H1 (cell line): ENCODE results near the gene SNRNP200.

ENCODE experiments used
- CEBPB ChIP-seq: IDR thresholded peaks from 2 replicates; pipeline ENCODE4 v1.6.1; 2012; ENCODE audit warnings: low read depth, low read length
- CTCF ChIP-seq, 3 experiments: IDR thresholded peaks; 1 replicate in 2 of 3; 2 replicates in 1 of 3; pipeline versions ENCODE4 v1.5.1 to v1.6.1; 2011; ENCODE audit warnings: low read length in 3 of 3, mild to moderate bottlenecking in 3 of 3, inconsistent platforms in 2 of 3, low read depth in 1 of 3, moderate library complexity in 1 of 3; ENCODE audit not compliant: insufficient read depth in 1 of 3; ENCODE audit errors: control extremely low read depth in 1 of 3
- EP300 ChIP-seq, 2 experiments: IDR thresholded peaks; 1 replicate in 1 of 2; 2 replicates in 1 of 2; pipeline ENCODE4 v1.6.1; 2011 to 2012; ENCODE audit warnings: low read depth in 2 of 2, low read length in 2 of 2, mild to moderate bottlenecking in 2 of 2, borderline replicate concordance in 1 of 2, inconsistent platforms in 1 of 2, moderate library complexity in 1 of 2
- HDAC6 ChIP-seq: IDR thresholded peaks from one replicate; pipeline ENCODE4 v1.7.1; 2012; ENCODE audit warnings: low read depth, mild to moderate bottlenecking, inconsistent platforms, low read length, moderate library complexity
- MAX ChIP-seq: IDR thresholded peaks from 2 replicates; pipeline ENCODE4 v1.6.1; 2012; ENCODE audit warnings: inconsistent platforms
- NRF1 ChIP-seq: IDR thresholded peaks from 2 replicates; pipeline ENCODE4 v1.6.1; 2011; ENCODE audit warnings: mild to moderate bottlenecking, low read depth, low read length, improper control_type of control experiment
- POLR2A ChIP-seq, 2 experiments: IDR thresholded peaks; 1 replicate in 1 of 2; 2 replicates in 1 of 2; pipeline ENCODE4 v1.6.1; 2011; ENCODE audit warnings: low read depth in 2 of 2, low read length in 2 of 2, mild to moderate bottlenecking in 2 of 2; ENCODE audit errors: control extremely low read depth in 1 of 2
- POLR2AphosphoS5 ChIP-seq: IDR thresholded peaks from 2 replicates; pipeline ENCODE4 v1.6.1; 2011; ENCODE audit warnings: low read depth, low read length
- TAF1 ChIP-seq: IDR thresholded peaks from 2 replicates; pipeline ENCODE4 v1.6.1; 2011; ENCODE audit warnings: mild to moderate bottlenecking, low read depth, low read length

- no peak for TF ChIP-seq POLR2A (IDR thresholded peaks at IDR 0.05; ENCODE audit: control extremely low read depth in 1 of 2, low read depth in 2 of 2, low read length in 2 of 2)
- no peak for TF ChIP-seq TAF1
- TF ChIP-seq MAX = no peak
- TF ChIP-seq EP300 (IDR thresholded peaks at IDR 0.05; ENCODE audit: borderline replicate concordance in 1 of 2, low read depth in 2 of 2, low read length in 2 of 2) = no peak
- no peak for TF ChIP-seq HDAC6
- no peak for TF ChIP-seq CTCF (IDR thresholded peaks at IDR 0.05; ENCODE audit: control extremely low read depth in 1 of 3, insufficient read depth in 1 of 3, low read depth in 1 of 3, low read length in 3 of 3)
- TF ChIP-seq POLR2AphosphoS5 = no peak
- TF ChIP-seq NRF1 = no peak
- no peak for TF ChIP-seq CEBPB
These were observed 61.5 kb downstream of the SNRNP200 start for GRCh38 chr2:96243843-96244242.
